MCF 10A (cell line): ENCODE data around the gene TRDMT1. TPM values are rescaled to one million over a fixed set of nuclear protein-coding genes. Genes with fewer than 3 reads are reported as not detected.

ENCODE experiments used
- BruUV-seq: library from RNA; stranded (reverse); fragments of 400-500 nt; replicated peaks from 2 replicates; lab custom pipeline; 2021; lab: Mats Ljungman, UMichigan
- CTCF ChIA-PET: fragments of 300-600 bp; sonication (Branson Sonifier 250); formaldehyde crosslinking; extraction: SDS; loops from one replicate; lab custom pipeline; 2021; ENCODE audit warnings: antibody characterized with exemption, inconsistent platforms; lab: Yijun Ruan, JAX
- POLR2A ChIA-PET: fragments of 300-600, 350-650 bp; sonication (Branson Sonifier 250); formaldehyde crosslinking; extraction: SDS; loops from one replicate; lab custom pipeline; 2020; ENCODE audit warnings: antibody characterized with exemption, inconsistent platforms; lab: Yijun Ruan, JAX
- DNase-seq: peaks from one replicate; pipeline ENCODE4 v3.0.0-alpha.2; 2018; ENCODE audit not compliant: unreplicated experiment
- H3K27ac Mint-ChIP-seq: one replicate; pipeline ENCODE4 v1.8.0; 2022; ENCODE audit warnings: mild to moderate bottlenecking, low read depth, mixed read lengths; ENCODE audit not compliant: unreplicated experiment
- H3K27me3 Mint-ChIP-seq: one replicate; pipeline ENCODE4 v1.8.0; 2022; ENCODE audit warnings: mixed read lengths; ENCODE audit not compliant: insufficient read depth, unreplicated experiment
- H3K36me3 Mint-ChIP-seq: one replicate; pipeline ENCODE4 v1.8.0; 2022; ENCODE audit warnings: mild to moderate bottlenecking, moderate library complexity, mixed read lengths; ENCODE audit not compliant: insufficient read depth, unreplicated experiment
- H3K4me1 Mint-ChIP-seq: one replicate; pipeline ENCODE4 v1.8.0; 2022; ENCODE audit warnings: mixed read lengths; ENCODE audit not compliant: insufficient read depth, unreplicated experiment
- H3K4me3 Mint-ChIP-seq: one replicate; pipeline ENCODE4 v1.8.0; 2022; ENCODE audit warnings: mild to moderate bottlenecking, moderate library complexity, mixed read lengths; ENCODE audit not compliant: unreplicated experiment
- H3K9me3 Mint-ChIP-seq: one replicate; pipeline ENCODE4 v1.8.0; 2022; ENCODE audit warnings: mixed read lengths; ENCODE audit not compliant: unreplicated experiment
- CTCF ChIP-seq: fragments of 200-600 bp; IDR thresholded peaks from one replicate; pipeline ENCODE4 v1.8.0; 2022; ENCODE audit warnings: antibody characterized with exemption, mild to moderate bottlenecking; ENCODE audit not compliant: unreplicated experiment
- intact Hi-C: fragments of 100-400 bp; cut with micrococcal nuclease; formaldehyde crosslinking; loops from 2 replicates; pipeline ENCODE4 v1.14.1; 2022
- total RNA-seq: library from RNA; stranded (reverse); gene quantifications from 2 replicates; pipeline ENCODE4 v1.2.3, GENCODE V29; 2022

Gene TRDMT1
- total RNA-seq, 1 experiment from 2014 or later: 8.7 TPM

- TF ChIP-seq CTCF: no peak
- H3K4me3 Mint-ChIP-seq: no peak overlapping the region
- H3K27ac Mint-ChIP-seq: no peak overlapping the region
- DNase-seq: no peak
- no peaks in the 10 kb centered on the region for H3K9me3 Mint-ChIP-seq
- CTCF ChIA-PET: no interaction called here
- H3K36me3 Mint-ChIP-seq: no peaks in the 10 kb centered on the region
- no peaks in the 10 kb centered on the region for H3K27me3 Mint-ChIP-seq
- BruUV-seq: no TSS peak
- POLR2A ChIA-PET: no interaction called here
- intact Hi-C loops: no loop called here
- peaks cover 3% of the 10 kb centered on the region for H3K4me1 Mint-ChIP-seq
These were observed 15.6 kb downstream of the TRDMT1 start for GRCh38 chr10:17185873-17186272.

- TF ChIP-seq CTCF: peak; percentile 25
- no TSS peak for BruUV-seq
- H3K36me3 Mint-ChIP-seq: peaks cover 7% of the 10 kb centered on the region
- peaks cover 6% of the 10 kb centered on the region for H3K4me1 Mint-ChIP-seq
- intact Hi-C loops: no loop called here
- ChIA-PET CTCF (interaction anchor here (0.6 to 1.5 kb wide), 3 partner anchors 14 to 74 kb away, joined by 3 to 4 read pairs (median 3); no protein-coding TSS in a partner anchor), POLR2A (interaction anchor here (1.1 kb wide), 1 partner anchor 47 kb away, joined by 4 read pairs; no protein-coding TSS in a partner anchor)
- no peak overlapping the region for H3K27ac Mint-ChIP-seq
- H3K27me3 Mint-ChIP-seq: no peaks in the 10 kb centered on the region
- H3K4me3 Mint-ChIP-seq: no peak overlapping the region
- H3K9me3 Mint-ChIP-seq: no peaks in the 10 kb centered on the region
- no peak for DNase-seq
These were observed 18.4 kb downstream of the TRDMT1 start for GRCh38 chr10:17183110-17183509.

- Mint-ChIP-seq H3K4me1 (peaks cover 6% of the 10 kb centered on the region), H3K36me3 (peaks cover 7% of the 10 kb centered on the region), H3K27me3 (no peaks in the 10 kb centered on the region), H3K27ac (no peak overlapping the region), H3K9me3 (no peaks in the 10 kb centered on the region), H3K4me3 (no peak overlapping the region)
- ChIA-PET POLR2A (interaction anchor here (0.6 kb wide), 1 partner anchor 18 kb away, joined by 3 read pairs; no protein-coding TSS in a partner anchor), CTCF (interaction anchor here (0.7 to 1.9 kb wide), 3 partner anchors 19 to 78 kb away, joined by 3 to 5 read pairs (median 5); partner anchors contain the start of gene TRDMT1)
- no TSS peak for BruUV-seq
- DNase-seq: no peak
- TF ChIP-seq CTCF: no peak
- intact Hi-C loops: no loop called here
These were observed 19.7 kb downstream of the TRDMT1 start for GRCh38 chr10:17181751-17182150.

GRCh38 chr10:17181110-17181509 lies 20.4 kb downstream of the TRDMT1 start:
- Mint-ChIP-seq H3K27me3 (no peaks in the 10 kb centered on the region), H3K4me1 (peaks cover 6% of the 10 kb centered on the region), H3K9me3 (no peaks in the 10 kb centered on the region), H3K27ac (no peak overlapping the region), H3K36me3 (peaks cover 7% of the 10 kb centered on the region), H3K4me3 (no peak overlapping the region)
- no TSS peak for BruUV-seq
- DNase-seq: no peak
- ChIA-PET CTCF (interaction anchor here (0.7 to 1.9 kb wide), 4 partner anchors 10 to 561 kb away, joined by 3 to 7 read pairs (median 4); partner anchors contain the start of gene TRDMT1), POLR2A (no interaction called here)
- intact Hi-C loops: no loop called here
- TF ChIP-seq CTCF: no peak
